Testis (tissue), 2 donors: ENCODE data around the gene FNIP1.

Experiments
- CTCF ChIP-seq, 3 experiments: fragments of 450-650 bp in 2 of 3; fragments of 200-600 bp in 1 of 3; sonication (generic) in 1 of 3; IDR thresholded peaks; one replicate each; pipeline ENCODE4 v1.5.1; 2016 to 2019; ENCODE audit warnings: antibody characterized with exemption in 3 of 3, mild to moderate bottlenecking in 2 of 3, moderate library complexity in 1 of 3
- POLR2A ChIP-seq: fragments of 450-650 bp; IDR thresholded peaks from one replicate; pipeline ENCODE4 v1.6.1; 2017; ENCODE audit warnings: antibody characterized with exemption, mild to moderate bottlenecking, moderate library complexity

- TF ChIP-seq CTCF (IDR thresholded peaks at IDR 0.05) (no peak), POLR2A (no peak)
Measured at GRCh38 chr5:131672776-131673175, 124.0 kb downstream of the FNIP1 start.
